SH-SY5Y (cell line): ENCODE data around the gene DGCR8.

Experiments used
- GATA2 ChIP-seq: IDR thresholded peaks from 2 replicates; pipeline ENCODE4 v1.6.1; 2011; ENCODE audit warnings: mild to moderate bottlenecking, low read depth, low read length
- GATA3 ChIP-seq: IDR thresholded peaks from 2 replicates; pipeline ENCODE4 v1.6.1; 2011; ENCODE audit warnings: low read depth, mild to moderate bottlenecking, low read length, moderate library complexity

DNA sequence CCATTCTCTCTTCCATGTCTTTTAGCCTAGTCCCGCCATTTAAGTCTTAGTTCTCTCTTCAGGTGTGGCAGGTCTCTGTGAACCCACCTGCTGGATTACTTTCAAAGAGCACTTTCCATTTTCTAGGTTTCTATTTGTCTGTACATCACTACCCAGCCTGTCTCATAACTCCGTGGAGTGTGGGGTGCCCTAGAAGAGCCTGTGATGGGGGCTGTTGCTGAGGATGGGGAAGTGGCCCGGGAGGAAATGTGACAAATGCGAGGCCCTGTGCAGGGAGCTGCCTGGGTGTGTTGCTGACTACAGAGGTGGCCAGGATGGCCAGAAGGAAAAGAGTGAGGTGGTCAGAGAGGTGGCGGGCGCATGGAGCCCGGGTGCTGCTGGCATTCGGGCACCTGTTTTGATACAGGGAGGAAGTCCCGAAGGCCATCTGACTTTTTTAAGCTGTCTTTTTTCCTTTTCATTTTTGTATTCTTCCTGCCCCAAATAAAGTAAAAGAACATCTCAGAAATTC lies 10.7 kb downstream of the DGCR8 start:
- TF ChIP-seq GATA2 (no peak), GATA3 (no peak)
